HepG2 (cell line): Measurements from ENCODE around the gene OAS2. TPM values are rescaled to one million over a fixed set of nuclear protein-coding genes. Genes with fewer than 3 reads are reported as not detected.

ENCODE experiments used
- ATAC-seq: fragments of 200-7000 bp; cut with Tn5 transposase; 3 replicates; pipeline ENCODE4 v1.9.1; 2020; ENCODE audit warnings: mild to moderate bottlenecking, moderate library complexity
- BruUV-seq: library from RNA; stranded (reverse); fragments of 400-500 nt; replicated peaks from 2 replicates; lab custom pipeline; 2021; lab: Mats Ljungman, UMichigan
- CTCF ChIA-PET: fragments of 300-600 bp; formaldehyde crosslinking; extraction: SDS; loops from one replicate; lab custom pipeline; 2021; ENCODE audit warnings: low total read pairs, inconsistent platforms, low intra/inter-chr PET ratio; lab: Yijun Ruan, JAX
- POLR2A ChIA-PET: fragments of 350-600 bp; sonication (Branson Sonifier 250); formaldehyde crosslinking; loops from one replicate; lab custom pipeline; 2020; ENCODE audit warnings: antibody characterized with exemption, inconsistent platforms; lab: Yijun Ruan, JAX
- DNase-seq: peaks from one replicate; pipeline ENCODE4 v3.0.0-alpha.2; 2015; ENCODE audit warnings: low spot score
- FAIRE-seq: peaks from 3 replicates; lab custom pipeline; 2011; peaks lifted over from hg19 to GRCh38; lab: Jason Lieb, UNC
- H2AFZ ChIP-seq: one replicate; pipeline ENCODE4 v1.6.1; 2011; ENCODE audit warnings: low read length, inconsistent platforms
- H3K27ac ChIP-seq: fragments of 300-600 bp; 3 replicates; pipeline ENCODE4 v1.8.0; 2011; ENCODE audit warnings: mixed run types, mild to moderate bottlenecking, mixed read lengths, low read length, inconsistent platforms; ENCODE audit not compliant: insufficient read depth; ENCODE audit errors: extremely low read length
- H3K27me3 ChIP-seq, 2 experiments: fragments of 200-600 bp in 1 of 2; 2 replicates in 1 of 2; 3 replicates in 1 of 2; pipeline versions ENCODE4 v1.6.0 to v1.8.0; 2011; ENCODE audit warnings: low read length in 2 of 2, mild to moderate bottlenecking in 2 of 2, moderate library complexity in 2 of 2, inconsistent platforms in 1 of 2; ENCODE audit not compliant: insufficient read depth in 2 of 2, control insufficient read depth in 1 of 2
- H3K36me3 ChIP-seq, 2 experiments: fragments of 200-600 bp in 1 of 2; replicated peaks in 1 of 2; 2 replicates in 1 of 2; 3 replicates in 1 of 2; pipeline versions ENCODE4 v1.5.1 to v1.8.0; 2011; ENCODE audit warnings: low read length in 2 of 2, inconsistent platforms in 1 of 2; ENCODE audit not compliant: insufficient read depth in 2 of 2, control insufficient read depth in 1 of 2
- H3K4me1 ChIP-seq: 2 replicates; pipeline ENCODE4 v1.5.1; 2012; ENCODE audit warnings: low read length, inconsistent platforms; ENCODE audit not compliant: insufficient read depth
- H3K4me2 ChIP-seq: 2 replicates; pipeline ENCODE4 v1.6.0; 2011; ENCODE audit warnings: low read depth, low read length, inconsistent platforms
- H3K4me3 ChIP-seq, 3 experiments: fragments of 200-600 bp in 1 of 3; sonication (generic), shearing (Covaris generic) in 1 of 3; replicated peaks in 1 of 3; 2 replicates each; pipeline ENCODE4 v1.5.1; 2011 to 2016; ENCODE audit warnings: low read length in 3 of 3, inconsistent platforms in 2 of 3, low read depth in 2 of 3, mild to moderate bottlenecking in 2 of 3, control low read depth in 1 of 3, mixed read lengths in 1 of 3; ENCODE audit not compliant: insufficient read depth in 1 of 3
- H3K79me2 ChIP-seq: one replicate; pipeline ENCODE4 v1.6.1; 2011; ENCODE audit warnings: low read length, inconsistent platforms; ENCODE audit not compliant: insufficient read depth
- H3K9ac ChIP-seq: 2 replicates; pipeline ENCODE4 v1.6.0; 2011; ENCODE audit warnings: mild to moderate bottlenecking, low read depth, low read length, inconsistent platforms; ENCODE audit not compliant: insufficient read depth
- H3K9me3 ChIP-seq: 2 replicates; pipeline ENCODE4 v1.5.1; 2012; ENCODE audit warnings: mild to moderate bottlenecking, low read length
- H4K20me1 ChIP-seq: 2 replicates; pipeline ENCODE4 v1.6.0; 2011; ENCODE audit warnings: inconsistent platforms, mild to moderate bottlenecking, low read length, moderate library complexity; ENCODE audit not compliant: insufficient read depth
- POLR2G ChIP-seq: fragments of 200-400 bp; formaldehyde crosslinking; IDR thresholded peaks from 2 replicates; pipeline ENCODE4 v1.6.1; 2018; ENCODE audit warnings: mild to moderate bottlenecking, low read depth, low read length, moderate library complexity
- RBM22 ChIP-seq: fragments of 200-400 bp; formaldehyde crosslinking; optimal IDR thresholded peaks from 2 replicates; pipeline ENCODE3; 2017; ENCODE audit warnings: mild to moderate bottlenecking, low read length, moderate library complexity
- THRA ChIP-seq: sonication (generic); formaldehyde crosslinking; IDR thresholded peaks from 2 replicates; pipeline ENCODE4 v1.4.0; 2020; ENCODE audit warnings: missing genetic modification reagents, borderline replicate concordance
- WGBS: methylation state at CpG from one replicate; pipeline ENCODE4 v1.1.6; 2017; ENCODE audit warnings: low lambda C conversion rate; 5-methylcytosine and 5-hydroxymethylcytosine counted together
- in situ Hi-C: cut with HindIII; loops from 2 replicates; pipeline ENCODE4 v1.10.0; 2017; ENCODE audit warnings: low pct_unique_long_range_greater_than_20kb; ENCODE audit not compliant: extremely low pct_ligation_motif_present
- intact Hi-C: fragments of 100-400 bp; cut with micrococcal nuclease; formaldehyde crosslinking; loops from one replicate; pipeline ENCODE4 v1.10.0; 2022; ENCODE audit not compliant: unreplicated experiment
- polyA plus RNA-seq, 8 experiments: library from polyadenylated mRNA; depleted of rRNA in 3 of 8; stranded (reverse) in 7 of 8; unstranded in 1 of 8; fragments of >200 nt; fragmentation: Illumina TruSeq in 4 of 8; extraction: Trizol in 4 of 8; gene quantifications; 2 replicates each; pipeline versions ENCODE4 v1.2.1 to v1.2.3, GENCODE V29; 2011 to 2016; ENCODE audit warnings: low read depth in 4 of 8, missing spikeins in 1 of 8, mixed read lengths in 1 of 8; ENCODE audit not compliant: insufficient read depth in 1 of 8
- total RNA-seq, 5 experiments: library from RNA; depleted of rRNA; stranded (reverse); fragments of >200 nt; fragmentation: Illumina TruSeq; extraction: Trizol; gene quantifications; 2 replicates each; pipeline ENCODE4 v1.2.3, GENCODE V29; 2016; ENCODE audit warnings: low read depth in 1 of 5
- TF ChIP-seq, protein P1 (sequence below): sonication (generic); formaldehyde crosslinking; IDR thresholded peaks from 2 replicates; pipeline ENCODE4 v1.4.0; 2020; ENCODE audit warnings: missing genetic modification reagents, borderline replicate concordance

Gene OAS2
- total and polyA plus RNA-seq, 2 of the 13 experiments (the other 11 are each of a cell fraction or from before 2014, with no cell fraction given), result 0.05 to 0.24 TPM

DNA sequence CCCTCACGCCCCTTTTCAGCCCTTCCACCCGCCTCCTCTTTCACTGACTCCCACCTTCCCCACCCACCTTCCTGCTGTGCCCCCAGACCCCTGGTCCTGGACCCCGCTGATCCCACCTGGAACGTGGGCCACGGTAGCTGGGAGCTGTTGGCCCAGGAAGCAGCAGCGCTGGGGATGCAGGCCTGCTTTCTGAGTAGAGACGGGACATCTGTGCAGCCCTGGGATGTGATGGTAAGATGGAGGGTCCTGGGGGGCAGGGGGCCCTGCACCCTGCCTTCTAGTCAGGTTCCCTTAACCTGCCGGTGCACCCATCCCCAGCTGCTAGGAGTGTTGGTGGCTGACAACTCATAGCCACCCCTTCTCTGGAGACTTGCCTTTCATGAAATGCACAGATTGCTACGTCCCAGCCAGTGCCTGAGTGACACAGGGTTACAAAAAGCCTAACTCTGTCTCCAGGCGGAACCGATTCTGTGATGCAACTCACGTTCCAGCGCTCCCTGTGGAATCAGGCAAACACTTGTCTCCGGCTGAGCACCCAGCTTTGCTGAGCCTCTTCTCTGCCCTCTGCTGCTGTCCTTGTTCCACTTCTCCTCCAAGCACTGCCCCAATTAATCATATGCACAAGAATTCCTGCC is 15.0 kb upstream of the OAS2 start:
- Histone ChIP-seq H3K4me2 (no peak overlapping the region), H3K27me3 (no peaks in the 10 kb centered on the region), H2AFZ (no peak overlapping the region), H4K20me1 (no peaks in the 10 kb centered on the region), H3K9me3 (no peaks in the 10 kb centered on the region), H3K9ac (no peak overlapping the region), H3K27ac (no peak overlapping the region), H3K4me3 (no peak overlapping the region), H3K36me3 (peaks cover 8 to 25% of the 10 kb centered on the region in 2 experiments; a peak in 4 of 5 replicates), H3K4me1 (peaks cover 6% of the 10 kb centered on the region; the same call in 1 of the 2 replicates), H3K79me2 (no peaks in the 10 kb centered on the region)
- no peak for ATAC-seq
- intact Hi-C loops, result no loop called here
- WGBS, result 96% methylated on average over 10 of the region's 14 CpGs
- ChIA-PET POLR2A (no interaction called here), CTCF (no interaction called here)
- TF ChIP-seq THRA (CRISPR knock-in tag) (no peak), POLR2G (no peak), RBM22 (no peak)
- TF ChIP-seq, protein P1, sequence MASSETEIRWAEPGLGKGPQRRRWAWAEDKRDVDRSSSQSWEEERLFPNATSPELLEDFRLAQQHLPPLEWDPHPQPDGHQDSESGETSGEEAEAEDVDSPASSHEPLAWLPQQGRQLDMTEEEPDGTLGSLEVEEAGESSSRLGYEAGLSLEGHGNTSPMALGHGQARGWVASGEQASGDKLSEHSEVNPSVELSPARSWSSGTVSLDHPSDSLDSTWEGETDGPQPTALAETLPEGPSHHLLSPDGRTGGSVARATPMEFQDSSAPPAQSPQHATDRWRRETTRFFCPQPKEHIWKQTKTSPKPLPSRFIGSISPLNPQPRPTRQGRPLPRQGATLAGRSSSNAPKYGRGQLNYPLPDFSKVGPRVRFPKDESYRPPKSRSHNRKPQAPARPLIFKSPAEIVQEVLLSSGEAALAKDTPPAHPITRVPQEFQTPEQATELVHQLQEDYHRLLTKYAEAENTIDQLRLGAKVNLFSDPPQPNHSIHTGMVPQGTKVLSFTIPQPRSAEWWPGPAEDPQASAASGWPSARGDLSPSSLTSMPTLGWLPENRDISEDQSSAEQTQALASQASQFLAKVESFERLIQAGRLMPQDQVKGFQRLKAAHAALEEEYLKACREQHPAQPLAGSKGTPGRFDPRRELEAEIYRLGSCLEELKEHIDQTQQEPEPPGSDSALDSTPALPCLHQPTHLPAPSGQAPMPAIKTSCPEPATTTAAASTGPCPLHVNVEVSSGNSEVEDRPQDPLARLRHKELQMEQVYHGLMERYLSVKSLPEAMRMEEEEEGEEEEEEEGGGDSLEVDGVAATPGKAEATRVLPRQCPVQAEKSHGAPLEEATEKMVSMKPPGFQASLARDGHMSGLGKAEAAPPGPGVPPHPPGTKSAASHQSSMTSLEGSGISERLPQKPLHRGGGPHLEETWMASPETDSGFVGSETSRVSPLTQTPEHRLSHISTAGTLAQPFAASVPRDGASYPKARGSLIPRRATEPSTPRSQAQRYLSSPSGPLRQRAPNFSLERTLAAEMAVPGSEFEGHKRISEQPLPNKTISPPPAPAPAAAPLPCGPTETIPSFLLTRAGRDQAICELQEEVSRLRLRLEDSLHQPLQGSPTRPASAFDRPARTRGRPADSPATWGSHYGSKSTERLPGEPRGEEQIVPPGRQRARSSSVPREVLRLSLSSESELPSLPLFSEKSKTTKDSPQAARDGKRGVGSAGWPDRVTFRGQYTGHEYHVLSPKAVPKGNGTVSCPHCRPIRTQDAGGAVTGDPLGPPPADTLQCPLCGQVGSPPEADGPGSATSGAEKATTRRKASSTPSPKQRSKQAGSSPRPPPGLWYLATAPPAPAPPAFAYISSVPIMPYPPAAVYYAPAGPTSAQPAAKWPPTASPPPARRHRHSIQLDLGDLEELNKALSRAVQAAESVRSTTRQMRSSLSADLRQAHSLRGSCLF (CRISPR knock-in tag), result no peak
- in situ Hi-C loops, result no loop called here
- no peak for DNase-seq
- FAIRE-seq, result no peak
- BruUV-seq, result no TSS peak
